A549 (cell line): ENCODE data around the gene TFEB.

Source experiments
- CTCF ChIP-seq: fragments of >200 bp; sonication (Bioruptor Twin); formaldehyde crosslinking; IDR thresholded peaks from 3 replicates; pipeline ENCODE4 v1.5.1; 2016
- HOXA7 ChIP-seq: fragments of 250-450 bp; sonication (Bioruptor Pico); IDR thresholded peaks from 2 replicates; pipeline ENCODE4 v1.5.0; 2020; ENCODE audit warnings: mild to moderate bottlenecking, moderate library complexity
- KDM1A ChIP-seq: fragments of 200-600 bp; sonication (generic); IDR thresholded peaks from 2 replicates; pipeline ENCODE4 v1.6.1; 2016; ENCODE audit warnings: low read depth, mild to moderate bottlenecking
- POLR2A ChIP-seq: IDR thresholded peaks from 2 replicates; pipeline ENCODE4 v1.6.1; 2012; ENCODE audit warnings: mild to moderate bottlenecking, low read length

GRCh38 chr6:41707565-41708200 lies 27.7 kb downstream of the TFEB start:
- TF ChIP-seq KDM1A: no peak
- TF ChIP-seq HOXA7 (CRISPR knock-in tag): no peak
- TF ChIP-seq CTCF: no peak
- no peak for TF ChIP-seq POLR2A
